Measurements from ENCODE around the gene PREB. TPM values are rescaled to one million over a fixed set of nuclear protein-coding genes. Genes with fewer than 3 reads are reported as not detected.

The PREB gene
- total and polyA plus RNA-seq, 2 of the 13 experiments (the other 11 are each of a cell fraction or from before 2014, with no cell fraction given): 112 to 192 TPM

DNA sequence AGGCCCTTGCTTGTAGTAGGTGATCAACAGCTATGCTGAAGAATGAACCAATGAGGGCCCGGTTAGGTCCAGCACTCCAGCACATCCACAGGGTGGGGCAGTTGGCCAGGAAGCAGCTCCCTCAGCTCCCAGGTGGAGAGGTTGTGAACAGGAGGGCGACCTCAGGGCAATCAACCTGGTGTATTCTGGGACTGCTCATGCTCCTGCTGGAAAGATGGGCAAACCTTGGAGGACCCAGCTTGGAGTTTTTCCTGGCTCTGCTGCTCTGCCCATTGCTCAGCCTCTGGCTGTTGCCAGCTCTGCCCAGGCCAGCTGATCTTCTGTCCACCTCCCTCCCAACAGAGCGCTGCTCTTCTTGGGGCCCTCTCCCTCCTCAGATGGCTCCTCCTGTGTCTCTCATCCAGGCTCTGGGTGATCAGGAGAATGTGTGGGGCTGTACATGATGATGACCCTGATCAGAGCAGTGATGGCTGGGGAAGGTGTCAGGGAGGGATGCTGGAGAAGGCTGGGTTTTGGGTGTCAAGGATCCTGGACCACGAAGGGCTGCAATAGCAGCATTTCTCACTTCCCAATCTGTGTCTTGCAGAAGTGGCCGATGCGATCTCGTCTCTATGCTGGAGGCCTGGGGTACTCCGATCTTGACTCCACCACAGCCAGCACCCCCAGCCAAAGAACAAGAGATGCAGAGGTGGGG is 17.8 kb upstream of the PREB start (continued):
- TF ChIP-seq, protein P1, sequence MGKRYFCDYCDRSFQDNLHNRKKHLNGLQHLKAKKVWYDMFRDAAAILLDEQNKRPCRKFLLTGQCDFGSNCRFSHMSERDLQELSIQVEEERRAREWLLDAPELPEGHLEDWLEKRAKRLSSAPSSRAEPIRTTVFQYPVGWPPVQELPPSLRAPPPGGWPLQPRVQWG (CRISPR knock-in tag; IDR thresholded peaks at IDR 0.05; ENCODE audit: borderline replicate concordance, low read depth): no peak
- TF ChIP-seq, protein P2, sequence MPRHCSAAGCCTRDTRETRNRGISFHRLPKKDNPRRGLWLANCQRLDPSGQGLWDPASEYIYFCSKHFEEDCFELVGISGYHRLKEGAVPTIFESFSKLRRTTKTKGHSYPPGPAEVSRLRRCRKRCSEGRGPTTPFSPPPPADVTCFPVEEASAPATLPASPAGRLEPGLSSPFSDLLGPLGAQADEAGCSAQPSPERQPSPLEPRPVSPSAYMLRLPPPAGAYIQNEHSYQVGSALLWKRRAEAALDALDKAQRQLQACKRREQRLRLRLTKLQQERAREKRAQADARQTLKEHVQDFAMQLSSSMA (CRISPR knock-in tag; IDR thresholded peaks at IDR 0.05): no peak
- peak; percentile 20; the same call in 1 of the 2 replicates for TF ChIP-seq HOXA3 (CRISPR knock-in tag; IDR thresholded peaks at IDR 0.05)
- TF ChIP-seq ZNF761 (CRISPR knock-in tag; conservative IDR thresholded peaks at IDR 0.05): no peak
- no peak for TF ChIP-seq IRX3 (CRISPR knock-in tag; IDR thresholded peaks at IDR 0.05; ENCODE audit: borderline replicate concordance, low read depth)
- TF ChIP-seq ONECUT2 (CRISPR knock-in tag; IDR thresholded peaks at IDR 0.05): no peak
- TF ChIP-seq MYC (CRISPR knock-in tag; IDR thresholded peaks at IDR 0.05; ENCODE audit: borderline replicate concordance): no peak
- no peak for TF ChIP-seq MAFF (IDR thresholded peaks at IDR 0.05; ENCODE audit: low read depth, low read length)
- TF ChIP-seq KLF11 (CRISPR knock-in tag; IDR thresholded peaks at IDR 0.05): no peak
- no peak; the same call in 1 of the 2 replicates for TF ChIP-seq SOX5 (CRISPR knock-in tag; IDR thresholded peaks at IDR 0.05; ENCODE audit: borderline replicate concordance)
- no peak for TF ChIP-seq HNRNPL (IDR thresholded peaks at IDR 0.05; ENCODE audit: low read depth, low read length)
- TF ChIP-seq, protein P3, sequence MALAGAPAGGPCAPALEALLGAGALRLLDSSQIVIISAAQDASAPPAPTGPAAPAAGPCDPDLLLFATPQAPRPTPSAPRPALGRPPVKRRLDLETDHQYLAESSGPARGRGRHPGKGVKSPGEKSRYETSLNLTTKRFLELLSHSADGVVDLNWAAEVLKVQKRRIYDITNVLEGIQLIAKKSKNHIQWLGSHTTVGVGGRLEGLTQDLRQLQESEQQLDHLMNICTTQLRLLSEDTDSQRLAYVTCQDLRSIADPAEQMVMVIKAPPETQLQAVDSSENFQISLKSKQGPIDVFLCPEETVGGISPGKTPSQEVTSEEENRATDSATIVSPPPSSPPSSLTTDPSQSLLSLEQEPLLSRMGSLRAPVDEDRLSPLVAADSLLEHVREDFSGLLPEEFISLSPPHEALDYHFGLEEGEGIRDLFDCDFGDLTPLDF (CRISPR knock-in tag; IDR thresholded peaks at IDR 0.05): no peak
- TF ChIP-seq ZNF460 (CRISPR knock-in tag; IDR thresholded peaks at IDR 0.05; ENCODE audit: borderline replicate concordance): no peak
- no peak for TF ChIP-seq PPARG (CRISPR knock-in tag; conservative IDR thresholded peaks at IDR 0.05)
- no peak for TF ChIP-seq HES4 (CRISPR knock-in tag; IDR thresholded peaks at IDR 0.05; ENCODE audit: borderline replicate concordance)
- no peak for TF ChIP-seq ZNF878 (CRISPR knock-in tag; IDR thresholded peaks at IDR 0.05)
- TF ChIP-seq ZFP36L1 (CRISPR knock-in tag; IDR thresholded peaks at IDR 0.05): no peak
- no peak for TF ChIP-seq ESRRA (CRISPR knock-in tag; IDR thresholded peaks at IDR 0.05; ENCODE audit: low read depth)
- no peak for TF ChIP-seq ZNF577 (CRISPR knock-in tag; IDR thresholded peaks at IDR 0.05; ENCODE audit: borderline replicate concordance, low read depth)
- TF ChIP-seq ZNF225 (CRISPR knock-in tag; IDR thresholded peaks at IDR 0.05): 0 out of 2 replicates have a peak, but pooled peaks have one; percentile 23
- TF ChIP-seq ZNF703 (CRISPR knock-in tag; IDR thresholded peaks at IDR 0.05; ENCODE audit: borderline replicate concordance): no peak
- TF ChIP-seq, protein P4, sequence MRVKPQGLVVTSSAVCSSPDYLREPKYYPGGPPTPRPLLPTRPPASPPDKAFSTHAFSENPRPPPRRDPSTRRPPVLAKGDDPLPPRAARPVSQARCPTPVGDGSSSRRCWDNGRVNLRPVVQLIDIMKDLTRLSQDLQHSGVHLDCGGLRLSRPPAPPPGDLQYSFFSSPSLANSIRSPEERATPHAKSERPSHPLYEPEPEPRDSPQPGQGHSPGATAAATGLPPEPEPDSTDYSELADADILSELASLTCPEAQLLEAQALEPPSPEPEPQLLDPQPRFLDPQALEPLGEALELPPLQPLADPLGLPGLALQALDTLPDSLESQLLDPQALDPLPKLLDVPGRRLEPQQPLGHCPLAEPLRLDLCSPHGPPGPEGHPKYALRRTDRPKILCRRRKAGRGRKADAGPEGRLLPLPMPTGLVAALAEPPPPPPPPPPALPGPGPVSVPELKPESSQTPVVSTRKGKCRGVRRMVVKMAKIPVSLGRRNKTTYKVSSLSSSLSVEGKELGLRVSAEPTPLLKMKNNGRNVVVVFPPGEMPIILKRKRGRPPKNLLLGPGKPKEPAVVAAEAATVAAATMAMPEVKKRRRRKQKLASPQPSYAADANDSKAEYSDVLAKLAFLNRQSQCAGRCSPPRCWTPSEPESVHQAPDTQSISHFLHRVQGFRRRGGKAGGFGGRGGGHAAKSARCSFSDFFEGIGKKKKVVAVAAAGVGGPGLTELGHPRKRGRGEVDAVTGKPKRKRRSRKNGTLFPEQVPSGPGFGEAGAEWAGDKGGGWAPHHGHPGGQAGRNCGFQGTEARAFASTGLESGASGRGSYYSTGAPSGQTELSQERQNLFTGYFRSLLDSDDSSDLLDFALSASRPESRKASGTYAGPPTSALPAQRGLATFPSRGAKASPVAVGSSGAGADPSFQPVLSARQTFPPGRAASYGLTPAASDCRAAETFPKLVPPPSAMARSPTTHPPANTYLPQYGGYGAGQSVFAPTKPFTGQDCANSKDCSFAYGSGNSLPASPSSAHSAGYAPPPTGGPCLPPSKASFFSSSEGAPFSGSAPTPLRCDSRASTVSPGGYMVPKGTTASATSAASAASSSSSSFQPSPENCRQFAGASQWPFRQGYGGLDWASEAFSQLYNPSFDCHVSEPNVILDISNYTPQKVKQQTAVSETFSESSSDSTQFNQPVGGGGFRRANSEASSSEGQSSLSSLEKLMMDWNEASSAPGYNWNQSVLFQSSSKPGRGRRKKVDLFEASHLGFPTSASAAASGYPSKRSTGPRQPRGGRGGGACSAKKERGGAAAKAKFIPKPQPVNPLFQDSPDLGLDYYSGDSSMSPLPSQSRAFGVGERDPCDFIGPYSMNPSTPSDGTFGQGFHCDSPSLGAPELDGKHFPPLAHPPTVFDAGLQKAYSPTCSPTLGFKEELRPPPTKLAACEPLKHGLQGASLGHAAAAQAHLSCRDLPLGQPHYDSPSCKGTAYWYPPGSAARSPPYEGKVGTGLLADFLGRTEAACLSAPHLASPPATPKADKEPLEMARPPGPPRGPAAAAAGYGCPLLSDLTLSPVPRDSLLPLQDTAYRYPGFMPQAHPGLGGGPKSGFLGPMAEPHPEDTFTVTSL (CRISPR knock-in tag; IDR thresholded peaks at IDR 0.05; ENCODE audit: borderline replicate concordance): no peak

All from HepG2 (cell line).